ENCODE measurements around the gene HTR5A. TPM values are rescaled to one million over a fixed set of nuclear protein-coding genes. Genes with fewer than 3 reads are reported as not detected.

HTR5A gene
- total and polyA plus RNA-seq, 2 donors (not counting 1 experiment from before 2014, with no cell fraction given), result not detected

DNA sequence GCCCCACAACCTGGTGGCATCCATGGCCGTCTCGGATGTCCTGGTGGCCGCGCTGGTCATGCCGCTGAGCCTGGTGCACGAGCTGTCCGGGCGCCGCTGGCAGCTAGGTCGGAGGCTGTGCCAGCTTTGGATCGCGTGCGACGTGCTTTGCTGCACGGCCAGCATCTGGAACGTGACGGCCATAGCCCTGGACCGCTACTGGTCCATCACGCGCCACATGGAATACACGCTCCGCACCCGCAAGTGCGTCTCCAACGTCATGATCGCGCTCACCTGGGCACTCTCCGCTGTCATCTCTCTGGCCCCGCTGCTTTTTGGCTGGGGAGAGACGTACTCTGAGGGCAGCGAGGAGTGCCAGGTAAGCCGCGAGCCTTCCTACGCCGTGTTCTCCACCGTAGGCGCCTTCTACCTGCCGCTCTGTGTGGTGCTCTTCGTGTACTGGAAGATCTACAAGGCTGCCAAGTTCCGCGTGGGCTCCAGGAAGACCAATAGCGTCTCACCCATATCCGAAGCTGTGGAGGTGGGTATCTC, 1.1 kb downstream of the HTR5A start:
- no peak for TF ChIP-seq EZH2 (IDR thresholded peaks at IDR 0.05; ENCODE audit: borderline replicate concordance, insufficient read depth, low read depth, low read length, poor library complexity, severe bottlenecking)
- TF ChIP-seq, protein P1, sequence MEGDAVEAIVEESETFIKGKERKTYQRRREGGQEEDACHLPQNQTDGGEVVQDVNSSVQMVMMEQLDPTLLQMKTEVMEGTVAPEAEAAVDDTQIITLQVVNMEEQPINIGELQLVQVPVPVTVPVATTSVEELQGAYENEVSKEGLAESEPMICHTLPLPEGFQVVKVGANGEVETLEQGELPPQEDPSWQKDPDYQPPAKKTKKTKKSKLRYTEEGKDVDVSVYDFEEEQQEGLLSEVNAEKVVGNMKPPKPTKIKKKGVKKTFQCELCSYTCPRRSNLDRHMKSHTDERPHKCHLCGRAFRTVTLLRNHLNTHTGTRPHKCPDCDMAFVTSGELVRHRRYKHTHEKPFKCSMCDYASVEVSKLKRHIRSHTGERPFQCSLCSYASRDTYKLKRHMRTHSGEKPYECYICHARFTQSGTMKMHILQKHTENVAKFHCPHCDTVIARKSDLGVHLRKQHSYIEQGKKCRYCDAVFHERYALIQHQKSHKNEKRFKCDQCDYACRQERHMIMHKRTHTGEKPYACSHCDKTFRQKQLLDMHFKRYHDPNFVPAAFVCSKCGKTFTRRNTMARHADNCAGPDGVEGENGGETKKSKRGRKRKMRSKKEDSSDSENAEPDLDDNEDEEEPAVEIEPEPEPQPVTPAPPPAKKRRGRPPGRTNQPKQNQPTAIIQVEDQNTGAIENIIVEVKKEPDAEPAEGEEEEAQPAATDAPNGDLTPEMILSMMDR (IDR thresholded peaks at IDR 0.05), result no peak
- H3K27ac Mint-ChIP-seq, result no peak overlapping the region

DNA sequence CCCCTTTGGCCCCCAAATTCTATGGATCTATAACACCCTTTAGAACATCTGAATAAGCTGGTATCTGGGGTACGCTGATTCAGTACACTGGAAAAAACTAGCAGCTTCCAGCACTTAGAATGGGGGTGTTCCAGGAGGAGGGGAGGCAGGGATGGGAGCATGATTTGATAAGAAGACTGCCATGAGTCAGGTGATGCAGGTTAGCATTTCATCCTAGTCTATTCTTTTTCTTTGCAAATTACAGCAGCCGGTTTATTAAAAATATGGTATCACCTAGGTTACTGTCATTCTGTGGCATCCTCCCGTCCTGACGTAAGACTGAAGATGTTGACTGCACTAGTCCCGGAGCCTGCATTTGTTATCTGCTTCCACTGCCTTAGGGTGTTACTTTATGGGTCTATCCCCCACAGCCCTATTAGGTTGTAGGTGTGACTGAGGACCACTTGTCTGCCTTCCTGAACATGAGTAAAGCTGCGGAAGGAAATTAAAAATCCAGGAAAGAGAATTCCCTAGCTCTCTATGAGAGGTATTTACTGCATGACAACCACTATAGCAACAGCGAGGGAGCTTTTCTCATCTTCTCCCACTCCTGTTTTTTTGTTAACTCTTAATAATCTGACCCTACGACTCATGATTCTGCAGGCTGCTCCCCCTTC, 1.9 kb downstream of the HTR5A start:
- H3K9ac ChIP-seq (ENCODE audit: low read length), result no peak overlapping the region
- no peak for TF ChIP-seq EZH2 (IDR thresholded peaks at IDR 0.05; ENCODE audit: borderline replicate concordance, insufficient read depth, low read depth, low read length, poor library complexity, severe bottlenecking)
- TF ChIP-seq, protein P1 (IDR thresholded peaks at IDR 0.05), result no peak
- DNase-seq (no peak), ATAC-seq (ENCODE audit: low read depth) (no peak)
- no peaks in the 10 kb centered on the region for H3K36me3 ChIP-seq (replicated peaks in 1 of 2; ENCODE audit: control extremely low read depth in 1 of 2, control insufficient read depth in 1 of 2, extremely low read depth in 1 of 2, insufficient read depth in 2 of 2, low read length in 1 of 2)
- no peaks in the 10 kb centered on the region for H3K9me3 Mint-ChIP-seq (ENCODE audit: insufficient read depth)
- ChIA-PET CTCF (interaction anchor here (1.2 kb wide), 1 partner anchor 158 kb away, joined by 3 read pairs; no protein-coding TSS in a partner anchor), POLR2A (no interaction called here)
- no peak overlapping the region for H3K4me3 ChIP-seq (ENCODE audit: control extremely low read depth in 1 of 5, extremely low read depth in 1 of 5, insufficient read depth in 1 of 5, low read depth in 2 of 5, low read length in 4 of 5)
- H3K4me3 Mint-ChIP-seq, result no peak overlapping the region
- H3K79me2 ChIP-seq (ENCODE audit: control insufficient read depth, insufficient read depth, low read length), result no peaks in the 10 kb centered on the region
- WGBS (ENCODE audit: insufficient coverage), result 100% methylated on average over 1 of the region's 8 CpGs
- peaks cover 47% of the 10 kb centered on the region for H3K27me3 Mint-ChIP-seq
- no peak overlapping the region for H2AFZ ChIP-seq (ENCODE audit: insufficient read depth, low read depth, low read length, poor library complexity, severe bottlenecking)
- H3K27me3 ChIP-seq (replicated peaks in 1 of 4; ENCODE audit: control extremely low read depth in 1 of 4, control insufficient read depth in 3 of 4, insufficient read depth in 4 of 4, low read length in 3 of 4), result peaks cover 0 to 34% (median 28%) of the 10 kb centered on the region in 4 experiments
- H3K4me1 Mint-ChIP-seq, result no peaks in the 10 kb centered on the region
- no peak overlapping the region for H3K27ac ChIP-seq (ENCODE audit: low read length in 2 of 2)
- H3K4me2 ChIP-seq (replicated peaks; ENCODE audit: low read depth, low read length, poor library complexity, severe bottlenecking), result no peak overlapping the region
- H3K4me1 ChIP-seq (ENCODE audit: control insufficient read depth in 2 of 2, insufficient read depth in 2 of 2, low read length in 2 of 2), result no peaks in the 10 kb centered on the region
- H3K9me3 ChIP-seq (ENCODE audit: control extremely low read depth in 1 of 3, control insufficient read depth in 2 of 3, insufficient read depth in 1 of 3, low read length in 2 of 3), result peaks cover 0 to 17% (median 0%) of the 10 kb centered on the region in 3 donors
- no peak overlapping the region for H3K27ac Mint-ChIP-seq
- H4K20me1 ChIP-seq (ENCODE audit: control insufficient read depth, insufficient read depth, low read length, poor library complexity, severe bottlenecking), result no peaks in the 10 kb centered on the region
- intact Hi-C loops (cut with micrococcal nuclease), result no loop called here

More for the DNA sequence above, 1.1 kb downstream of the HTR5A start:
- H3K27me3 Mint-ChIP-seq, result peaks cover 49% of the 10 kb centered on the region
- POLR2A ChIA-PET, result no interaction called here
- intact Hi-C loops (cut with micrococcal nuclease), result no loop called here
- H3K4me3 Mint-ChIP-seq, result no peak overlapping the region
- WGBS (ENCODE audit: insufficient coverage), result 66% methylated on average over 41 of the region's 43 CpGs
- Histone ChIP-seq H3K27me3 (replicated peaks in 1 of 4; ENCODE audit: control extremely low read depth in 1 of 4, control insufficient read depth in 3 of 4, insufficient read depth in 4 of 4, low read length in 3 of 4) (peaks cover 0 to 34% (median 28%) of the 10 kb centered on the region in 4 experiments), H4K20me1 (ENCODE audit: control insufficient read depth, insufficient read depth, low read length, poor library complexity, severe bottlenecking) (no peaks in the 10 kb centered on the region), H3K4me3 (ENCODE audit: control extremely low read depth in 1 of 5, extremely low read depth in 1 of 5, insufficient read depth in 1 of 5, low read depth in 2 of 5, low read length in 4 of 5) (no peak overlapping the region), H3K4me2 (replicated peaks; ENCODE audit: low read depth, low read length, poor library complexity, severe bottlenecking) (no peak overlapping the region), H3K27ac (ENCODE audit: low read length in 2 of 2) (no peak overlapping the region), H3K79me2 (ENCODE audit: control insufficient read depth, insufficient read depth, low read length) (no peaks in the 10 kb centered on the region), H3K9ac (ENCODE audit: low read length) (no peak overlapping the region), H3K9me3 (ENCODE audit: control extremely low read depth in 1 of 3, control insufficient read depth in 2 of 3, insufficient read depth in 1 of 3, low read length in 2 of 3) (peaks cover 0 to 17% (median 0%) of the 10 kb centered on the region in 3 donors), H3K4me1 (ENCODE audit: control insufficient read depth in 2 of 2, insufficient read depth in 2 of 2, low read length in 2 of 2) (no peaks in the 10 kb centered on the region), H2AFZ (ENCODE audit: insufficient read depth, low read depth, low read length, poor library complexity, severe bottlenecking) (no peak overlapping the region), H3K36me3 (replicated peaks in 1 of 2; ENCODE audit: control extremely low read depth in 1 of 2, control insufficient read depth in 1 of 2, extremely low read depth in 1 of 2, insufficient read depth in 2 of 2, low read length in 1 of 2) (no peaks in the 10 kb centered on the region)
- ATAC-seq (ENCODE audit: low read depth), result no peak
- CTCF ChIA-PET, result no interaction called here
- H3K9me3 Mint-ChIP-seq (ENCODE audit: insufficient read depth), result no peaks in the 10 kb centered on the region
- no peaks in the 10 kb centered on the region for H3K4me1 Mint-ChIP-seq
- DNase-seq, result no peak
